ENCODE data around the gene ITGA1.
A peak's percentile ranks its signal among the peaks of the same experiment; 100 is the strongest.

ITGA1 gene

DNA sequence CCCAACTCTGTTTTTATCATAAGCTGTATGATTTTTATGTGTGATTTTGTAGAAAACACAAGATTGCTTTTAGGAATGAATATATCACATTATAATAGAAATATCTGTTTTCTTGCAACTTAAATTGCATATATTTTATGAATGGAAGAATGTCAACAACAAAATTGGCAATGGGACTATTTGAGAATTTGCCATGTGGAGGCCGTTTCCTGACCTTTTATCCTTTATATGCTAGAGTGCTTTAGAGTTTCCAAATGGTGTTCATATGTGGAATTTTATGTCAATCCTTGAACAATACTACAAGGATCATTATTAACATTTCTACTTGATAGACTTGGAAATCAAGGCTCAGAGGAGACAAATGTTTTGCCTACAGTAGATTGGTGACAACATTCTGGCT is 34.2 kb downstream of the ITGA1 start:
- Histone ChIP-seq H3K4me1 (no peaks in the 10 kb centered on the region), H3K36me3 (no peaks in the 10 kb centered on the region), H4K20me1 (no peaks in the 10 kb centered on the region), H3K9me3 (replicated peaks in 1 of 11) (no peaks in the 10 kb centered on the region), H3K4me3 (no peak overlapping the region), H3K27ac (no peak overlapping the region), H3K9ac (no peak overlapping the region), H3K27me3 (no peaks in the 10 kb centered on the region), H3K4me2 (no peak overlapping the region)
- no peak for TF ChIP-seq Cebpa-rat (IDR thresholded peaks at IDR 0.05)

DNA sequence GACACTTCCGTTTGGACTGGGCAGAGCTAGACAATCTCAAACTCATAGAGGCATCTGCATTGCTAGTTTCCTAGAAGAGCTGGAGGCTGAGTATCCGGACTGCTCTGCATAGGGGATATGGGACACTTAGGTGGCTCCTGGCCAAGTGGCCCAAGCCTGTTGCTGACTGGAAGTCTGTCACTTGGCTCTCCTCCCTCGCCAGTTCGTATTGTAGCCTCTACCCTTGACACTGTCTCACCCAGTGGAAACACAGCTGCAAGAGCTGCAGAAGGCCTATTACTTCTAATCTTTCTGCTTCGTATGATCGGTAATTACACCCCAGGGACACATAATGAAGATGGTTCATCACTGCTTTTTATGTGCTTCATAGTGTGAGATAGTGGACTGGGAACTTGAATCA is 34.7 kb downstream of the ITGA1 start:
- no peak overlapping the region for H3K9ac ChIP-seq
- TF ChIP-seq Cebpa-rat (IDR thresholded peaks at IDR 0.05) = no peak
- no peak overlapping the region for H3K27ac ChIP-seq
- H3K9me3 ChIP-seq (replicated peaks in 1 of 11) = peaks cover 0 to 1% (median under 1%) of the 10 kb centered on the region in 11 experiments; a peak in 5 of 22 replicates
- H3K4me1 ChIP-seq = no peaks in the 10 kb centered on the region
- H3K4me2 ChIP-seq = no peak overlapping the region
- H3K27me3 ChIP-seq = no peaks in the 10 kb centered on the region
- no peak overlapping the region for H3K4me3 ChIP-seq
- no peaks in the 10 kb centered on the region for H3K36me3 ChIP-seq
- no peaks in the 10 kb centered on the region for H4K20me1 ChIP-seq

DNA sequence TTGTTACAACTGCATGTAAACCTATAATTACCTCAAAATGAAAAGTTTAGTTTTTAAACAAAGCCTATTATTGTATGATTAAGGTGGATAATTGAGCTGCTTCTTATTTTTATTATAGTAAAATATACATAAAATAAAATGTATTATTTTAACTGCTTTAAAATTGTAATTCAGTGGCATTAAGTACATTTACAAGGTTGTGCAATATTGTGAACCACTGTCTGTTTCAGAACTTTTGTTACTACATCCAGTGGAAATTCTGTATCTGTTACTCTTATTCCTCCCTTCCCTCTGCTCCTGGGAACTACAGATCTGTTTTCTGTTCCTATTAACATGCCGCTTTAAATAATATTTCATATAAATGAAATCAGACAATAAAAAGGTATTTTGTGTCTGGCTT is 37.1 kb downstream of the ITGA1 start:
- H3K4me3 ChIP-seq = no peak overlapping the region
- no peak for TF ChIP-seq Cebpa-rat (IDR thresholded peaks at IDR 0.05)
- no peaks in the 10 kb centered on the region for H3K36me3 ChIP-seq
- H3K9me3 ChIP-seq (replicated peaks in 1 of 11) = peaks cover 0 to 12% (median 8%) of the 10 kb centered on the region in 11 experiments; a peak in 11 of 22 replicates
- no peaks in the 10 kb centered on the region for H3K4me1 ChIP-seq
- no peak overlapping the region for H3K9ac ChIP-seq
- H4K20me1 ChIP-seq = no peaks in the 10 kb centered on the region
- H3K27ac ChIP-seq = no peak overlapping the region
- H3K4me2 ChIP-seq = no peak overlapping the region
- no peaks in the 10 kb centered on the region for H3K27me3 ChIP-seq

DNA sequence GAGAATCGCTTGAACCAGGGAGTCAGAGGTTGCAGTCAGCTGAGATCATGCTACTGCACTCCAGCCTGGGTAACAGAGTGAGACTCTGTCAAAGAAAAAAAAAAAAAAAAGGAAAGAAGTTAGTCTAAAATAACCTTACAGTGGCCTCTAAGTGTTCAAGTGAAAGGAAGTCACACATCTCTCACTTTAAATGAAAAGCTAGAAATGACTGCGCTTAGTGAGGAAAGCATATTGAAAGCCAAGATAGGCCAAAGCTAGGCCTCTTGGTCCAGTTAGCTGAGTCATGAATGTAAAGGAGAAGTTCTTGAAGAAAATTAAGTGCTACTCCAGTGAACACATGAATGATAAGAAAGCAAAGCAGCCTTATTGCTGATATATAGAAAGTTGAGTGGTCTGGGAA is 38.1 kb downstream of the ITGA1 start:
- Histone ChIP-seq H4K20me1 (no peaks in the 10 kb centered on the region), H3K36me3 (no peaks in the 10 kb centered on the region), H3K4me1 (no peaks in the 10 kb centered on the region), H3K9me3 (replicated peaks in 1 of 11) (peaks cover 0 to 12% (median 8%) of the 10 kb centered on the region in 11 experiments; a peak in 11 of 22 replicates), H3K27ac (no peak overlapping the region), H3K4me2 (no peak overlapping the region), H3K4me3 (no peak overlapping the region), H3K27me3 (no peaks in the 10 kb centered on the region), H3K9ac (no peak overlapping the region)
- no peak for TF ChIP-seq Cebpa-rat (IDR thresholded peaks at IDR 0.05)

DNA sequence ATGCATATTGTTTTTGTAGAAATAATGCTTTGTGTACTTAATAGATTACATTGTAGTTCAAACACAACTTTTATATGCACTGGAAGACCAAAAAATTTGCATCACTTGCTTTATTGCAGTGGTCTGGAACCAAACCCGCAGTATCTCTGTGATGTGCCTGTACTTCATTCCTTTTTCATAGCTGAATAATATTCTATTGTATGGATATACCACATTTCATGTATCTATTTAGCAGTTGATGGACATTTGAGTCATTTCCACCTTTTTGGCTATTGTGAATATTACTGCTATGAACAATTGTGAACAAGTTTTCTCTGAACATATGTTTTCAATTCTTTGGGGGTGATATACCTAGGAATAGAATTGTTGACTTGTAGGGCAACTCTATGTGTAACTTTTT is 40.1 kb downstream of the ITGA1 start:
- Histone ChIP-seq H3K9me3 (replicated peaks in 1 of 11) (peaks cover 0 to 12% (median 8%) of the 10 kb centered on the region in 11 experiments; a peak in 11 of 22 replicates), H3K27me3 (no peaks in the 10 kb centered on the region), H3K4me3 (no peak overlapping the region), H3K4me2 (no peak overlapping the region), H3K4me1 (no peaks in the 10 kb centered on the region), H3K36me3 (no peaks in the 10 kb centered on the region), H4K20me1 (no peaks in the 10 kb centered on the region), H3K27ac (no peak overlapping the region), H3K9ac (no peak overlapping the region)
- no peak for TF ChIP-seq Cebpa-rat (IDR thresholded peaks at IDR 0.05)

DNA sequence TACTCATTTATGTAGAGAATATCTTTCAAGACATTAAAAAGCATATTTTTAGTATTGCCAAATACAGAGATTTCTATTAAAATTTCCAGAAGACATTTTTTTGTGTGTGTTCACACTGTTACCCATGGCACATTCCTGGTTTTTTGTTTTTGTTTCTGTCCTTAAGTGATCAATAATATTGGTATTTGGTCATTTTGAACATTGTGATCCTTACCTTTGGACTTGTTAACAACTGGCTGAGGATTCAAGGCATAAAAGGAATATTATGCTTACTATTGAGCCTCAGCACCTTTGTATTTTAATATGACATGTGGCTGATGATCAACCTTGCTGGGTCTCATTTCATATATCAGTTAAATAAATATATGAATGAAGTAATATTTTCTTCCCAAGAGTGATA is 41.9 kb downstream of the ITGA1 start:
- no peaks in the 10 kb centered on the region for H4K20me1 ChIP-seq
- peaks cover 0 to 12% (median 8%) of the 10 kb centered on the region in 11 experiments; a peak in 11 of 22 replicates for H3K9me3 ChIP-seq (replicated peaks in 1 of 11)
- H3K27me3 ChIP-seq = no peaks in the 10 kb centered on the region
- H3K36me3 ChIP-seq = no peaks in the 10 kb centered on the region
- TF ChIP-seq Cebpa-rat (IDR thresholded peaks at IDR 0.05) = no peak
- no peaks in the 10 kb centered on the region for H3K4me1 ChIP-seq
- no peak overlapping the region for H3K4me2 ChIP-seq
- no peak overlapping the region for H3K27ac ChIP-seq
- no peak overlapping the region for H3K4me3 ChIP-seq
- H3K9ac ChIP-seq = no peak overlapping the region

DNA sequence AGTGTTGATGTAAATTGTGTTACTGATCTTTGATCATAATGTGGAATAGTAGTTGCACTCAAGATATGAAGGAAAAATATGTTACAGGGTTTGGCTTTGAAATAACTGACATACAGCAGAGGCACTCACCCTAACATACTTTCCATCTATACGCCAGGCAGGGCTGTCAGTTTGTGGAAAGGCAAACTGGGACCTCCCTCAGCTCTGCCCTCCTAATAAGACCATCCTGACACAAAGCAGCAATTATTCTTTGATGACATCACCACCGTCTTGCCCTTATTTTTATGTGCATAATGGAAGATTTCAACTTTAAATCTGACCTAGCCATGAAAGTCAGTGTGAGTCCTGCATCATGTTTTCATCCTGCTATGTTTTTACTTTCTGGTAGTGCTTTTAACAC is 42.9 kb downstream of the ITGA1 start:
- no peak overlapping the region for H3K4me2 ChIP-seq
- H3K9ac ChIP-seq = no peak overlapping the region
- no peak overlapping the region for H3K4me3 ChIP-seq
- TF ChIP-seq Cebpa-rat (IDR thresholded peaks at IDR 0.05) = no peak
- H3K4me1 ChIP-seq = no peaks in the 10 kb centered on the region
- H3K9me3 ChIP-seq (replicated peaks in 1 of 11) = peaks cover 0 to 12% (median 8%) of the 10 kb centered on the region in 11 experiments; a peak in 11 of 22 replicates
- H3K27me3 ChIP-seq = no peaks in the 10 kb centered on the region
- H4K20me1 ChIP-seq = no peaks in the 10 kb centered on the region
- H3K36me3 ChIP-seq = no peaks in the 10 kb centered on the region
- H3K27ac ChIP-seq = no peak overlapping the region

DNA sequence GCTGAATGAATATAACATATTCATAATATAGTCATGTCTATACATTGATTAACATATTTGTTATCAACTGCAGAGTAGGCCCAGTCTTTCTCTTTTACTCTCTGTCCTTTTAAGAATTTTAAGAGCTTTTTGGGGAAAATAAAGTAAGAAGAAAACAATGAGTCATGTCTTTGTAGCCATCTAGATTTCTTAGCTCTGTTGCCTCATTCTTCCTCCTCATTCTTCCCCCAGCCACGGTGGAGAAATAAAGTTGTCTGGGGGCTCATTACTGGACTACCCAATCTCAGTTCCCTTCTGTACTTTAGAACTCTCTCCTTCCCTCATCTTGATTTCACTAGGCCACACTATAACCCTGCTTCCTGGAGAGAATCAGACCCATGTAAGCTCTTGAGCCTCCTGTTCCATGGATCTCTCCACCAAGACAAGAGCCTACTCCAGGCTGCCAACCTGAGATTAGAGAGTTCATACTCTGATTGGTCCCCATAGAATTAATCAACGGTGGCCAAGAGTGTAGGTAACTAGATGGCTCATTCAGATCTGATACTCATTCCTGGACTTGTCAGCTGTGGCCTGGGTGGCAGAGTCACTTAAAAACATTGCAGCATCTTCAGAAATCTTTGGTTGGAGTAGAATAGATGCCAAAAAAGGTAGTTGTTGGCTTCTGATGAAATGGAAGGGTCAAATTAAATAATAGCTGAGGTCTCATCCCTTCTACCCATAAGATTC is 44.2 kb downstream of the ITGA1 start:
- Histone ChIP-seq H3K27ac (no peak overlapping the region), H3K4me3 (no peak overlapping the region), H3K4me2 (peak overlapping the region in 2 of 11 experiments; percentile 0 to 7; a peak in 1 of 22 replicates), H3K36me3 (no peaks in the 10 kb centered on the region), H3K9ac (no peak overlapping the region), H3K9me3 (replicated peaks in 1 of 11) (peaks cover 0 to 12% (median 8%) of the 10 kb centered on the region in 11 experiments; a peak in 11 of 22 replicates), H3K4me1 (no peaks in the 10 kb centered on the region), H4K20me1 (no peaks in the 10 kb centered on the region), H3K27me3 (no peaks in the 10 kb centered on the region)
- TF ChIP-seq Cebpa-rat (IDR thresholded peaks at IDR 0.05) = no peak

DNA sequence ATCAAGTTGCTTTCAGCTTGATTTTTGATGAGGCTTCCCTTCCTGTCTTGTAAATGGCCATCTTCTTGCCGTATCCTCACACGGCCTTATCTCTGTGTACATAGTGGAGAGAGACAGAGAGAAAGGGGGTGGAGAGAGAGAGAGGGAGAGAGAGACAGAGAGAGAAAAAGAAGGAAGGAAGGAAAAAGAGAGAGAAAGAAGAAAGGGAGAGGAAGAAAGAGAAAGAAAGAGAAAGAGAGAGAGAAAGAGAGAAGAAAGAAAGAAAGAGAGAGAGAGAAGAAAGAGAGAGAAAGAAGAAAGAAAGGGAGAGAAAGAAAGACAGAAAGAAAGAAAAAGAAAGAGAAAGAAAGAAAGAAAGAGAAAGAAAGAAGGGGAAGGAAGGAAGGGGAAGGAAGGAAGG is 46.6 kb downstream of the ITGA1 start:
- Histone ChIP-seq H3K27me3 (no peaks in the 10 kb centered on the region), H3K4me1 (no peaks in the 10 kb centered on the region), H3K27ac (no peak overlapping the region), H3K4me2 (no peak overlapping the region), H3K4me3 (no peak overlapping the region), H3K9me3 (replicated peaks in 1 of 11) (no peaks in the 10 kb centered on the region), H3K9ac (no peak overlapping the region), H3K36me3 (no peaks in the 10 kb centered on the region), H4K20me1 (no peaks in the 10 kb centered on the region)
- TF ChIP-seq Cebpa-rat (IDR thresholded peaks at IDR 0.05) = no peak

DNA sequence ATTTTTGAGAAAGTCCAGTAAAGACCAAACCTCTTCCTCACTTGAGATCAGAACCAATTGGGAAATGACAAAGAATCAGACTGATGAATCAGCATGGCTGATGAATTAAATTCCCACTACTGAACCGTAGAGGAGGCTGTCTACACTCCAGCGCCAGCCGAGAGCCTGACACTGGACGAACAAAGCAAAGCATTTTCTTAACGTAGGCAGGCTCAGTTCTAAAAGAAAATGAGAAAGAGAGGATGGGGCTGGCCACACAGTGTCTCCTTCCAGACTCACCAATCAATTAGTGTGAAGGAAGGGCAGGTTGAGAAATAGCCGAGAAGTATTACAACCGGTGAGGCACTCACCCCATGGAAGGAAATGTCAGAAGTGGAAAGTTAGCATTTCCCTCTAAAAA is 49.4 kb downstream of the ITGA1 start:
- H3K9me3 ChIP-seq (replicated peaks in 1 of 11) = no peaks in the 10 kb centered on the region
- H3K4me1 ChIP-seq = no peaks in the 10 kb centered on the region
- H3K36me3 ChIP-seq = no peaks in the 10 kb centered on the region
- no peak for TF ChIP-seq Cebpa-rat (IDR thresholded peaks at IDR 0.05)
- H3K27me3 ChIP-seq = no peaks in the 10 kb centered on the region
- H3K4me2 ChIP-seq = no peak overlapping the region
- no peak overlapping the region for H3K4me3 ChIP-seq
- H3K9ac ChIP-seq = no peak overlapping the region
- no peak overlapping the region for H3K27ac ChIP-seq
- no peaks in the 10 kb centered on the region for H4K20me1 ChIP-seq
